ENCODE data around the gene KIAA1549. TPM values are rescaled to one million over a fixed set of nuclear protein-coding genes. Genes with fewer than 3 reads are reported as not detected.

KIAA1549 gene
- total and polyA plus RNA-seq, 2 of the 8 experiments (the other 6 are each of a cell fraction or from before 2014, with no cell fraction given), result 6.5 to 17.3 TPM

DNA sequence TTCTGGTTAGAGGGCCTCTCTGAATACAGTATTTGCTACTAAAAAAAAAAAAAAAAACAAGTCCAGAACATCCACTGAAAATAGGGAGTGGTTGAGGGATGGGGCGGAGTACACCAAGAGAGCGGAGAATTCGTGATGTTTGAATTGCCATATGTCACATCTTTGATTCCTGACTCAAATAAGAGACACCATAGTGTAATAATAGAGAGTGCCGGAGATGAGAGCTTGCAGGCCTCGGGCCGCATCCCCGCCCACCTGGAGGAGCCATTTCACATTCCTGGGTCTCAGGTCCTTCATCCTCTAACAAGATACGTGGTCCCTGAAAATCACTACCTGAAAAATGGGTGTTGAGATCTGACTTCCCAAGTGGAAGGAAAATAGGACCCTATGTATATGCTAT, 46.8 kb downstream of the KIAA1549 start (continued):
- TF ChIP-seq ATF2 (IDR thresholded peaks at IDR 0.05; ENCODE audit: low read length) (no peak), SIX5 (IDR thresholded peaks at IDR 0.05; ENCODE audit: low read depth, low read length) (no peak)

Data from H1 (cell line).